CD4-positive, alpha-beta T cell treated with Interleukin-15 for 1 hour (primary cell): Measurements from ENCODE around the gene ADGRG6.

ENCODE experiments used
- DNase-seq: peaks from one replicate; pipeline ENCODE4 v3.0.0-alpha.2; 2020

Gene ADGRG6

DNA sequence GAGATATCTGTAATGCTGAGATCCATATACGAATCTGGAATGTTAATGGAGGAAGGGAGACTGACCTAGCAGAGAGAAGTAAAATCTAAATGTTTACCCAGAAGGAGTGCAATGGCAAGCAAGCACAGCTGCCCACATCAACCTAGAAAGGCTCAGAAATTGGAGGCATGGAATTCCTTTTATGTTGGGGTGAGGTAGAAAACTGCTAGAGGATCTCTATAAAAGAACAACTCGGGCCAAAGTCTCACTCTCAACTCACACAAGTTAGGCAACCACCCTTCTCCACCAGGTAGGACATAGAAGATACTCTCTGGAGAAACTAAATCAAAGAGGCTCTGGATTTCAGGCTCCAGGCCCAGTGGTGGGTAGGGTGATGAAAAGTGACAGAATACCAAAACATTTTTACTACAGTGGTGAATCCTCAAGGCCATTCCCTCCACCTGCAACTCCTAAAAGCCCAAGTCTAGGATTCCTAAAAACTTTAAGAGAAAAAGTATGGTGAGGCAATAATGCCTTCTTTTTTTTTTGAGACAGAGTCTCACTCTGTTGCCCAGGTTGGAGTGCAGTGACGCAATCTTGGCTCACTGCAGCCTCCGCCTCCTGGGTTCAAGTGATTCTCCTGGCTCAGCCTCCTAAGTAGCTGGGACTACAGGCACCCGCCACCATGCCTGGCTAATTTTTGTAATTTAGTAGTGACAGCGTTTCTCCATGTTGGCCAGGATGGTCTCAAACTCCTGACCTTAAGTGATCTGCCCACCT, 9.5 kb upstream of the ADGRG6 start:
- no peak for DNase-seq

DNA sequence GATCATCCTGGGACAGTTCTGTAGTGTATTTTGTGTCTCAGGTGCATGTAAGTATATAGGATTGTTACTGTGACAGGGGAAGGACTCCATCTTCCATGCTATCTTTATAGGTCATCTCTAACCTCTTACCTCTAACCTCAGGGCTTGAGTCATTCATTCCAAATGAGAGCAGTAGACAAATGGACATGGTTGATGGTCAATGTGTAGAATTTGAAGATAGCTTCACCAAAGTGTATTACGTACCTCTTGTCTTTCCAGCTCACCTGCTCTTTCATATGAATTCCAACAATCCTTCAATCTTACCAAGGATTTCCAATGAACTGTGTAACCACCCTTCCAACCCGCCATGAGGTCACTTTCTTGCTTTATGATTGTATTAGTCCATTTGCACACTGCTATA, 8.7 kb upstream of the ADGRG6 start:
- DNase-seq = no peak

DNA sequence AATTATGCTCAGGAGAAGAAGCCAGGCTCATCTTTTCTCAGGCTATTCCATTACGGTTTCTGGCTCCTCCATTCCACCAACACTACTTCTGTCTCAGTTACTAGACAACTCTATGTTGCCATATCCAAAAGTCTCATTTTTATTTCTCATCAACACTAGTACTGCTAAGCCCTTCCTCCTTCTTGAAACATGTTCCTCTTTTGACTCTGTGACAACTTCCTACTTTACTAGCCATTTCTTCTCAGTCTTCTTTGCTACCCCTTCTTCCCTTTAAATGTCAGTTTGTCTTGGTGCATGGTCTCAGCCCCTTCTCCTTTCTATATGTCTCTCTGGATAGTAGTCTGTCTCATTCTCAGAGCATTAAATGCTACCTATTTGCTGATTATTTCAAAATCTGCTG, 7.1 kb upstream of the ADGRG6 start:
- no peak for DNase-seq

DNA sequence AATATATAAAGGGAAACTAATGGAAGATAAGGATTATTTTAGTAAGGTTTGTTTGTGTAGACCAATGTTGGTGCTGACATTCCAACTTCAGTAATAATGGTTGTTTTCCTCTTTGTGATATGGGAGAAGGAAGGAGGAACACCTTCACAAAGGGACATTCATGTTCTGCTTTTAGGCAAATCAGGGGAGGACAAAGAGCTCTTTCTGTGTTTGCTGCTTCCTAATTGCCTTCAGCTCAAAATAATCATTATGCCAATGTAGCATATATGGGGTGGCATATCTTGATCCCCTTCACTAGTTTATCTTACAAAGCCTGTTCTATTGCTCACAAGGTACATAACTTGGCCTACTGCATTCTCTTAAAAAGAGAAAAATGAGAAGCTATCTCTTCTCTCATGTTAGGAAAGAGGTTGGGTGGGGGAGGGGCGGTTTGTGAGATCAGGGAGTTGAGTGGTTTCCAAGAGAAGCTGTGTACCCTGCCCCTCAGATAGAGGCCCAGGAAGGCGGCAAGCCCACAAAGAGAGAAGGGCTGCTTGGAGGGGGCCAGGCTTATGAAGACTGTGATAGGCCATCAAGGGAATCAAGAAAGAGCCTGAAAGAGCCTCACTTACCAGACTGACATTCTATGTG, 4.7 kb upstream of the ADGRG6 start:
- no peak for DNase-seq

DNA sequence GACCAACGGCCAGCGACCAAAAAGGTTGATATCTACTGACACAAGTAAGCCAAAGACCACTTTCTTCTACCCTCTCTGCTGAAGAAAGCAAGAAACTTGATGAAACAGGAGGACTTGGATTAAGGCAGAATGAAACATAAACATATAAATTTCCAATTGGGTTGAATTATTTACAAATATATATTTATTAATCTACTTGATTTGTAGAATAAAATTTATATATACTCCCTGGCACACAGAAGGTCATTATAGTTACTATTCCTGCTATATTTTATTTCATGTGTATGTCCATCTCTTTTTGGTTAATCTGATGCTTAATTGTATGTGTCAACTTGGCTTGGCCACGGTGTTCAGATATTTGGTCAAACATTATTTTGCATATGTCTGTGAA, 4.2 kb upstream of the ADGRG6 start:
- DNase-seq = no peak

DNA sequence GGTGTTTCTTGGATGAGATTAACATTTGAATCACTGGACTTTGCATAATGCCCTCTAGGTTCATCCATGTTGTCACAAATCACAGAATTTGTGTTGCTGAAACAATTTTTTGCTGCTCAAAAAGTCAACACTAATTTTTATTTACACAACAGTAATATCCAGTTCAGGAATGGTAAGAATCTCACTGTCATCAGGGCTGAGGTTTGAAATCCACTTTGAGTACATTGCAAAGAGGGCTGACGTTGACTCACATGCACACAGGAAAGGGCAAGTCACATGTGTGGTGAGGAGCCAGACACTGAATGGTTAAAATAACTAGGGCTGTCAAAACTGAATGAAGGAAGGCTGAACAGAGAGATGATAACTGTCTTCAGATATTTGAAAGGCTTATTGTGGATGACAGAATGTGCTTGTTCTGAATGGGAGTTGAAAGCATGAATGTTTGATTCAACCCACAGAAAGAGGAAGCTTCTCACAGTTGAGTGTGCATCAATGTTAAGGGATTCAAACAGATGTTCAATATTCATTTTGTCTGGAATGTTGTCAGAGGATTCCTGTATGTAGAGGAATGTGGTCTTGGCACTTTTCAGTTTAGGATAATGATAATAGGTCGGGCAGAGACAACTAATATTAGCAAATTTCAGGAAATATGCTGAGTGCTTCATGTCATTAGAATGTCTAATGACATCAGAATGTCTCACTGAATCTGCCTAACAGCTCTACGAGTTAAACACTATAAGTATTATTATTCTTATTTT, 3.6 kb upstream of the ADGRG6 start:
- DNase-seq = no peak

DNA sequence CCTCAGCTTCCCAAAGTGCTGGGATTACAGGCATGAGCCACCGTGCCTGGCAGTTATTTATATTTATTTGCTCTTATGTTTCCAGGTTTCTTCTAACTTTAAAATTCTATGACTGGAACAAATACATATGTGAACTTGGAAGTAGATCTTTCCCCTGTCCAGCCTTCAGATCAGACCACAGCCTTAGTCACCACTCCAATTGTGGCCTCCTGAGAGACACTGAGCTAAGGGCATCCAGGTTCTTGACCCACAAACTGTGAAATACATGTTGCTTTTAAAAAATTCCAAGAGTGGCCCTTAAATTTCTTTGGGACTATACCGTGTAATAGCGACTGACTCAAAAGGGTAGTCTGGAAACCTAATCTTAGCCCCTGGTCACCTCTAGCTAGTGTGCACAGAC, 1.5 kb upstream of the ADGRG6 start:
- no peak for DNase-seq

DNA sequence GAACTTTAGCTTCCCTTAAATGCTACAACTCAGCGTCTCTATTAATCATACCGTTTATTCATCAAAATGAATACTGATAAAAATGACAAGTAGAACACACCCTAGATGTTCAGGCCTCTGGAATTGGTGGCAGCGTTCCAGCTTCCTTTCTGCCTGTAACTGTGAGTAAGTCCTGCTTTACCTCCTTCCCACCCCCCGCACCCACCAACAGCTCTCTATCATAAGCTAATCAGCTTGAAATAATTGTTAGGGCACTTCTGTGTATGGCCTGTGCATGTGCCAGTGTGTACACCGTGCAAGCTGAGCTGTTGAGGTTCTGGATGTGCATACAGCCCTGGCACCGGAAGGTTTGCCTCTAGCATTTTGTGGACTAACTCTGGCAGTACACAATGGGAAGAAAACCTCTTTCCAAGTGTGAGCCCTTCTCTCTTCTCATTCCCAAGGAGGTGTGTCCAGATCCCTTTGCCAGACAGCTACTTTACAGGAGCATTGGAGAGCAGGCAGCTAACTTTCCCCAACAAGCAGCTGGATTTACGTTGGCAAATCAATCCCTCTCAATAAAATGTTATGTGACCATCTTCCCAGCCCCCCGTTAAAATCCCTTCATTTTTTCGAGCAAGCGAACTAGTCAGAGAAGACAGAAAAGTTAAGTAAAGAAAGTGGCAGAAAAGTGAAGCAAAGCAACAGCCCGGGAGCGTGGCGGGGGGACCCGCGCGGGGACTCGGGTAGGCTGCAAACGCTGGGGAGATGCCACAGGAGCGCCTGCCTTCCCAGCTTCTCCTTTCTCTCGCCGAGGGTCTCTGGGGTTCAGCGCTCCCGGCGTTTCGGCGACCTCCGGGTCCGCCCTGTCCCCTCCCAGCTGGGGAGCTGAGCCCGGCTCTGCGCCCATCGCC, 803 bp upstream of the ADGRG6 start:
- no peak for DNase-seq

DNA sequence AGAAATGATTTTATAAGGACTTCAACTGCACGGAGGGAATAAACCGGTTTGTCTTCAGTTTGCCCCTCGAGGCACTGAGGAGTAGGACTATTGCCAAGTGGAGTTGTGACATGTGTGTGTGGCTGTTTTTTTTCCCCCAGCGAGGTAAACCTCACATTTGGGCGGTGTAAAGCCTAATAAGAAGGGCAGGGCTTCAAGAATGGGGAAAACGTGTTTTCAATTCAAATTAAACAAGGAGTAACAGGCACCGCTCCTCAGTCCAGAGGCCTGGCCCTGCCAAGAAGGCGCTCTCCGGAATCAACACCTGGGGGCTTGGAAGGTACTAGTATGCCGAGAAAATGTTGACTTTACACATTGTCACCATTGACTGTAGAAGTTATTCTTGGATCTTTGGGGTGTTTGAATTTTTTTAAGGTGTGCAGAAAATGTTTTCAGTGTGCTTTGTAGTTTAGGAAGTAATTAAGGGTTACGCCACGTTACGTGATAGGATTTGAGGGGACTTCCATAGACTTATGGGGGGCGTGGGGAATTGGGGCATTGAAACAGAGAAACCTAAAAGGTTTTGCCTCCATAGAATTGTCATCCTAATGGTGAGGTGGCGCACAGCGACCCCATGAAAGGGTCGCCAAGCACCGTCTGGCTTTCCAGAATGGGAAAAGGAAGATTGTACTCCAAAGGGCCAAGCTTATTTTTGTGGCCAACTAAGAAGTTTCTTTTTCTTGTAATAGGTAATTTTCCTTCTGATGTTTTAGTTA, 791 bp downstream of the ADGRG6 start:
- DNase-seq = no peak

DNA sequence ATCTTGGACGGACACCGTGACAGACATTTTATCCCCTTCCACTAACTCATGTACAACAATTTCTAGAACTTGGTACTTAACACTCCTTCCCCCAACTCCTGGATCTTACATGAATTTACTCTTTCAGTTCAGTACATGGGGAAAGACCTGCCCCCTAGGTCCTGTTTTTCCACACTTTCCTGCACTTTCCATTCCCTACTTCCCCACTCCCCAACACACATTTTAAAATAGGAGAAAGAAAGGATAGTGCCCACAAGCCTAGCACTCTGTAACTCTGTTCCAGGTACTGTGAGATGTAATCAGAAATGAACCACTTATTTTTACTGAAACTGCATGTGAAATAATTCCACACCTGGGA, 1.3 kb downstream of the ADGRG6 start:
- DNase-seq = no peak

DNA sequence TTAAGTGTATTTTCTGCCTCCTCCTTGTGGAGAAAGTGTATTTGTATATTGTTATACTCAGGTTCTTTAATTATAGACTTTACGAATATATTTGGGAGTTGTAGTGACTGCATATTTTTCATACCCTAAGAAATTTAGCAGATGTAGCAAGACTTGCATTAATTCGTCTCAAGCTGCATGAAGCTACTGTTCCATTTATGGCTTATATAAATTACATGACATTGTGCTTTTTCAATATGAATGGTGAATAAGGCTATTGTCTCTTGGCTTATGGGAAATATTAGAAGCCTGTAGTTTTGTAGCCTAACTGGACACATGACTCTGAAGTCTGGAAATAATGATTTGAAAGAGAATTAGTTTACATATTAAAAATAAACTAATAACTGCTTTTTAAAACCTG, 2.4 kb downstream of the ADGRG6 start:
- DNase-seq = no peak

DNA sequence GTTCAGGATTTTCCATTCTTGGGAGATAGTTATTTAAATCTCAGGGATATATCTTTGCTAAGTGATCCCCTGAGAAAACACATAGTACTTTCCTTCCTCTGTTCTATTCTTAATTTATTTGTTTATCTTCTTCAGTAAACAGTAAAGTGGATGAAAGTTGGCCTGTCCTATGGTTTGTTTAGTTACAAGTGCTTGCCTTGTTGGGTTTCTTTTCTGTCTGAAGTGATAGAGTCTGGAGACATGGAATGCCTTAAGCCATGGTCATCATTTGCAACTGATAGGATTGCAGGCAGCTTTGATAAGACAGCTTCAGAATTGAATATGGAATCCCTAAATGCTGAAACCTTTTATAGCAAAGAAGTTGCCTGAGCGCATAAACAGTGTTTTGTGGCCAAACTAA, 4.9 kb downstream of the ADGRG6 start:
- no peak for DNase-seq

DNA sequence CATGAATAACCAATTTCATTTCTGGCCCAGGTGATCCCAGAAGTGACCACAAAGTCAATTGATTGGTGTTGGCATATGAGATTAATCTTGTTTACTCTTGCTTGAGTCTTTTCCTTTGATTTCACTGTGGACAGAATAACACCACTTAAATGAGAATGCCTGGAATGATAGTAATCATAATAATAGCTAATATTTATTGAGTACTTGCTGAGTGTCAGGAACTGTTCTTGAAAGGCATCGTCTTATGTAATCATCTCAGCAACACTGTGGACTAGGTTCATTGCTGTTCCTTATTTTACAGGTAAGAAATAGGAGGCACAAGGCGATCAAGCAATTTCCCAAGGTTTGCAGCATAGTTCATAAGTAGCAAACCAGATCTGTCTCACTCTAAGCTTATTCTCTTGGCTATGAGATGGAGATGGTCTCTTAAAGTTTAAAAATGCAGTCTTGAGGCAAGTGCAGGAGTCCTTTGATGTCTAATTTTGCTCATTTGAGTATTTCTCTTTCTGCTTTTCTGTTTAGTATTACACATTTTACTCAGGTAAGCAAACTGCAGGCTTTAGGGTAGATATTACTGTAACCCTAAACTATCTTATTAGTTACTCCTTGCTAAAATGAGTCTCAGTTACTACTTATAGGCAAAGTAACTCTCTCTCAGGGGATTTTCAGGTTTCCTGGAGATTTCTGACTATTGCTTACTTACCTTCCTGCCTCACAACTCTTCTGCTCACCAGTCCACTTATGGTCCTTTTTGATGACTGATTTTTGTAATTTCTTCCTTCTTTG, 6.3 kb downstream of the ADGRG6 start:
- DNase-seq = no peak

DNA sequence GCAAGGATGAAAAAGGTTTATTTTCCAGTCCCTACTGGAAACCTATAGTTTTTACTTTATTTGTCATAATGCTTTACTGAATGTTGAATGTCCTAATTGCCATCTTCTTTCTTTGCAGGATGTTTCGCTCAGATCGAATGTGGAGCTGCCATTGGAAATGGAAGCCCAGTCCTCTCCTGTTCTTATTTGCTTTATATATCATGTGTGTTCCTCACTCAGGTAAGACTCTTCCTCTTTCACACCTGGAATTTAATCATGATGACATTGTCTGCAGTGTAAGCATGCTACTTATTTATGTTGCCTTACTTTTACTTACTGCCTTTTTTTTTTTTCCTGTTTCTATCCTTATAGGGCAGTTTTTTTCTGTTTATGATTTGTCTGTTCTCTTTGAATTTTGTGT, 7.6 kb downstream of the ADGRG6 start:
- no peak for DNase-seq

DNA sequence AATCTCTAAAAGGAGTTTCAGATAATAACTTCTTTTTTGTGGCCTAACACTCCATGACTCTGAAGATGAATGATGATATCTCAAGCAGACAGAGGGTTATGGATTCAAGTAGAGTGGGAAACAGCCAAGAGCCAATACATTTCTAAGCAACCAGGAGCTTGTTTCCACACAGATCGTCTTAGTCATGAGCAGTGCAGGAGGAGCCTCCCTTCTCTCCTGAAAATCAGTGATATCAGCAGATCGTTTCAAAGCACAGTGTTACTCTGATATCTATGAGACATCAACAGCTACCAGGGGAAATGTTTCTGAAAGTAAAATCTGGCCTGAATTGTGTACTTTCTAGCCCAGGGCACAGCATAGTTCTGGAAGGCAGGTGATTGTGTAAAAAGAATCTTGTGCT, 11.5 kb downstream of the ADGRG6 start:
- DNase-seq = no peak

DNA sequence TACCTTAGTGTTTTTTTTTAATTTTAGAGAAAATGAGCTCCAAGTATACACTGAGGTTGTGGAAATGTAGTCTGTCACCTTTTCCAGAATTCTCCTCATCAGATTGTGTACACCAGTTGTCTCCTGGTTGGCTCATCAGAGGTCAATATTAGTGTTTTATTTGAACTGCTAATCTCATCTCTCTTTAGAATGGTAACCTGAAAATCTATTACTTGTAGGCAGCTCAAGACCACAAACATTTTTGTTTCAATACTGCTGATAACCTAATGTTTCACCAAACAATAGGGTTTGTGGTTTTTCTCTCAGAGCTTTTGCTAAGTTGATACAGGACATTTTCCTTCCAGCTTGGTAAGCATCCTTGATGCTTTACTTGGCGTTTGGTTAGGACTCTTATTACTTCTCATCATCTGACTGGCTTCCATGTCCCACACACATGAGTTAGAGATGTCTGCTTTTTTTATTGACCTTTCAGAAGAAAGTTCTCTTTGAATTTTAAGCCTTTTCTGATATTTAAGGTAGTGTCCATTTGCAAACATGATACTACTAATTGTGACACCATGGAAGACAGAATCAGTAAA, 15.1 kb downstream of the ADGRG6 start:
- no peak for DNase-seq

DNA sequence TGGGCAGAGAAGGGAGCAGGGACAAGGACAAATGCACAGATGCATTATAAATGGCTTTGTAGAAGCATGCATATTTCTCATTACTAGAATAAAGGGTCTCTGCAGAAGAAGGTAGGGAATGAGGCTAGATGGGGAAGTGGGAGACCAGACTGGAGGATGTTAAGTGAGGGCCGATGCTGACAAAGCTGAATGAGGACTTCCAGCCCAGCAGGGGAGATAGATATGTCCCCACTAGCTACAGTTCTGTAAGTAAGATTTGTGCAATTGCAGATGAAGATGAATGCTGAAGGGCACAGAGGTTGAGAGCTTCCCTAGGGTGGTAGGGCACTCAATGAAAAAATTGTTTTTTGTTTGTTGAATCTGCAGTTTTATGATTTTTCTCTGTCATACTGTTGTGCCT, 16.9 kb downstream of the ADGRG6 start:
- no peak for DNase-seq

DNA sequence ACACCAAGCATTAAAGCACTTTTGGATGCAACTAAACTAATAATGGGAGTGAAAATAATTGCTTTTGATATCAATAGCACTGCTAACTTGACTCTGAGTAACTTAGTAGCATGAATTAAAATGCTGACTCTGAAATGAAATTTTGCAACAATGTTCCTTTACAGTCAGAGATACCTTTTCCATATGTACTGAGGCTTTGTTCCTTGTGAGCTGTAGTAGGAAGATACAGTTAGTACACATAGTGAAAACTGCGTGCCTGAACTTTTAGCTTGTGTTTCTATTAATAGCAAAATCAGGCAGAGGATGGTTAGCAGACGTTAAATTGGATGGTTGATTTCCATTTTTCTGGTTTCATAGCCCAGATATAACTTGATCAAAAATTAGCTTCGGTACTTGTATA, 18.6 kb downstream of the ADGRG6 start:
- DNase-seq = no peak

DNA sequence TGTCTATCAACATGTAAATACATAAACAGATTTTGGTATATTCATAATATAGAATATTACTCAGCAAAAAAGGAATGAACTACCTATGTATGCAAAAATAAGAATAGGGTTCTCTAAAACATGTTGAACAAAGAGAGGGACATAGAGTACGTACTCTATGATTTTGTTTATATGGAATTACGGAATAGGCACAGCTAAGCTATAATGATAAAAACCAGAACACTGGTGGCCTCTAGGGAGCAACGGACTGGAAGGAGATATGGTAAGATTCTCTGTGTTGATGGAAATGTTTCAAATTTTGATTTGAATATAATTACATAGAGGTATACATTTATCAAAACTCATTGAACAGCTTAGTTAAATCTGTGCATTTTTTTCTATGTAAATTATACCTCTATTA, 19.6 kb downstream of the ADGRG6 start:
- no peak for DNase-seq

DNA sequence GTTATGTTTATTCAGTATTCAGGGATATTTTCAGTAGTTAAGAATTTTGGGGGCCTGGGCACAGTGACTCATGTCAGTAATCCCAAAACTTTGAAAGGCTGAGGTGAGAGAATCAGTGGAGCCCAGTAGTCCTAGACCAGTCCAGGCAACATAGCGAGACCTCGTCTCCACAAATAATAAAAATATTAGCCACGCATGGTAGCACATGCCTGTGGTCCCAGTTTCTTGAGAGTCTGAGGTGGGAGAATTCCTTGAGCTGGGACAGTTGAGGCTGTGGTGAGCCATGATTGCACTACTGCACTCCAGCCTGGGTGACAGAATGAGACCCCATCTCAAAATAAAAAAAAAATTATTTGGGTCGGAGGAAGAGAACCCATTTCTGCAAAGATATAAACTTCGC, 20.3 kb downstream of the ADGRG6 start:
- DNase-seq = no peak

DNA sequence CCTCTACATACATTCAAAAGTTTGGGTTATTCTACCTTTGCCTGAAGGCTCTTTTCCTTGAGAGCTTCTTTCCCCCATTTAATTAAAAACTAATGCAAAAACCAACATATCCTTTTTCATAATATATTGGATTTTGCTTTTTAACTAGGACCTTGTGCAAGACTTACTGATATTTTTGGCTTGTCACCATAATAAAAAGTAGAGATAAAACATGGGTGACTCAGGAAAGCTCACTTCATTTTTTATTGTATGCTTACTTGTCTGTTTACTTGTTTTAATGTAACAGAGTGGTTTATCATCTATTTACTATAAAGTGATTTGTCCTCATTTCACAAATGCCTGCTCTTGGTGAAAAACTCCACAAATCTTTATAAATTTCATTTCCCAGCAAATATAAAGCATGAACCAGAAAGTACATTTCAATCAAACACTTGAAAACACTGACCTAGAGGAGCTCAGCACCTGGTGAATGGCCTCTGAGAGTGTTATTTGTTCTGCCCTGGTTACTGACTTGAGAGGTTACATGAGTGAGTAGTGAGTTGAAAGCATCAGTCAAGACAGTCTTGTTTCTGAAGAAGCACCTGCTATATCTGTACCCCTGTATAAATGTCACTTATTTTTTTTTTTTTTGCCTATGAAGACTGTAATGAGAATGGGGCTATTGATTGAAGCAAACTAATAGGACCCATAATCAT, 20.8 kb downstream of the ADGRG6 start:
- DNase-seq = no peak
